HCT116 (cell line): ENCODE results near the gene TNNC1. TPM values are rescaled to one million over a fixed set of nuclear protein-coding genes. Genes with fewer than 3 reads are reported as not detected.

Experiments used
- ATAC-seq: fragments of 200-7000 bp; cut with Tn5 transposase; 2 replicates; pipeline ENCODE4 v1.9.1; 2020; ENCODE audit warnings: mild to moderate bottlenecking, moderate library complexity
- BruUV-seq: library from RNA; stranded (reverse); fragments of 400-500 nt; replicated peaks from 2 replicates; lab custom pipeline; 2021; lab: Mats Ljungman, UMichigan
- CTCF ChIA-PET: fragments of 300-600 bp; sonication (Branson Sonifier 250); formaldehyde crosslinking; loops from one replicate; lab custom pipeline; 2021; ENCODE audit warnings: antibody characterized with exemption; lab: Charles Lee
- POLR2A ChIA-PET: fragments of 300-600, 350-600 bp; sonication (Branson Sonifier 250); formaldehyde crosslinking; loops from one replicate; lab custom pipeline; 2021; ENCODE audit warnings: antibody characterized with exemption; lab: Charles Lee
- RAD21 ChIA-PET, 2 experiments: fragments of 300-600 bp; sonication (Branson Sonifier 250); formaldehyde crosslinking; loops; one replicate each; lab custom pipeline; 2023; ENCODE audit warnings: low total read pairs in 2 of 2; ENCODE audit not compliant: uncharacterized antibody in 2 of 2, unreplicated experiment in 2 of 2, low non-redundant PET in 1 of 2; lab: Charles Lee
- DNase-seq: peaks from one replicate; pipeline ENCODE4 v3.0.0-alpha.2; 2010; ENCODE audit warnings: low read depth, low spot score
- H2AFZ ChIP-seq: fragments of 200-600 bp; shearing (Covaris generic), sonication (generic); 2 replicates; pipeline ENCODE4 v1.6.1; 2017; ENCODE audit warnings: low read depth, mixed run types, mixed read lengths, antibody characterized with exemption, low read length; ENCODE audit not compliant: poor library complexity, severe bottlenecking
- H3K27ac ChIP-seq: 2 replicates; pipeline ENCODE4 v1.5.1; 2012; ENCODE audit warnings: low read depth, low read length
- H3K27me3 ChIP-seq: fragments of 200-600 bp; sonication (generic); 2 replicates; pipeline ENCODE4 v1.6.1; 2016; ENCODE audit warnings: mixed run types, low read length, mixed read lengths; ENCODE audit not compliant: insufficient read depth
- H3K36me3 ChIP-seq, 2 experiments: fragments of 200-500 bp in 1 of 2; fragments of 200-600 bp in 1 of 2; sonication (Bioruptor generic) in 1 of 2; sonication (generic) in 1 of 2; 2 replicates each; pipeline versions ENCODE4 v1.5.1 to v1.6.1; 2014 to 2016; ENCODE audit warnings: low read length in 2 of 2, inconsistent platforms in 1 of 2, mixed read lengths in 1 of 2, mixed run types in 1 of 2; ENCODE audit not compliant: insufficient read depth in 2 of 2, control insufficient read depth in 1 of 2
- H3K4me1 ChIP-seq, 2 experiments: fragments of 200-600 bp in 1 of 2; sonication (generic) in 1 of 2; 2 replicates each; pipeline versions ENCODE4 v1.5.1 to v1.6.1; 2012 to 2017; ENCODE audit warnings: low read length in 2 of 2, inconsistent platforms in 1 of 2, mild to moderate bottlenecking in 1 of 2, mixed read lengths in 1 of 2, mixed run types in 1 of 2, moderate library complexity in 1 of 2; ENCODE audit not compliant: insufficient read depth in 2 of 2, control insufficient read depth in 1 of 2
- H3K4me2 ChIP-seq: fragments of 200-600 bp; sonication (generic); 2 replicates; pipeline ENCODE4 v1.6.1; 2017; ENCODE audit warnings: mixed run types, low read length, mixed read lengths
- H3K4me3 ChIP-seq, 2 experiments: fragments of 200-600 bp in 1 of 2; sonication (generic) in 1 of 2; replicated peaks in 1 of 2; 2 replicates each; pipeline ENCODE4 v1.5.1; 2011 to 2016; ENCODE audit warnings: low read length in 2 of 2, control low read depth in 1 of 2, low read depth in 1 of 2, mild to moderate bottlenecking in 1 of 2, mixed read lengths in 1 of 2, mixed run types in 1 of 2
- H3K79me2 ChIP-seq: fragments of 200-600 bp; sonication (generic); 2 replicates; pipeline ENCODE4 v1.6.1; 2017; ENCODE audit warnings: mild to moderate bottlenecking, mixed run types, low read length, moderate library complexity, mixed read lengths; ENCODE audit not compliant: insufficient read depth
- H3K9ac ChIP-seq: fragments of 200-600 bp; sonication (generic); 2 replicates; pipeline ENCODE4 v1.6.1; 2016; ENCODE audit warnings: low read length, mixed read lengths
- H3K9me2 ChIP-seq: fragments of 200-600 bp; sonication (generic), shearing (Covaris generic); 2 replicates; pipeline ENCODE4 v1.6.1; 2017; ENCODE audit warnings: mixed run types, mild to moderate bottlenecking, moderate library complexity; ENCODE audit not compliant: insufficient read depth
- H3K9me3 ChIP-seq, 2 experiments: fragments of 200-500 bp in 1 of 2; fragments of 200-600 bp in 1 of 2; sonication (Bioruptor generic) in 1 of 2; sonication (generic) in 1 of 2; 2 replicates each; pipeline ENCODE4 v1.6.1; 2014 to 2017; ENCODE audit warnings: low read length in 2 of 2, mixed read lengths in 2 of 2, inconsistent platforms in 1 of 2, low read depth in 1 of 2, mild to moderate bottlenecking in 1 of 2, mixed run types in 1 of 2, moderate library complexity in 1 of 2; ENCODE audit not compliant: control insufficient read depth in 1 of 2, insufficient read depth in 1 of 2
- H4K20me1 ChIP-seq: fragments of 200-600 bp; sonication (generic), shearing (Covaris generic); 2 replicates; pipeline ENCODE4 v1.6.1; 2017; ENCODE audit warnings: mixed run types, mild to moderate bottlenecking, moderate library complexity; ENCODE audit not compliant: insufficient read depth
- CBX3 ChIP-seq: IDR thresholded peaks from 2 replicates; pipeline ENCODE4 v1.6.1; 2012; ENCODE audit warnings: low read depth
- CEBPB ChIP-seq: IDR thresholded peaks from 2 replicates; pipeline ENCODE4 v1.6.1; 2012; ENCODE audit warnings: low read depth
- ELF1 ChIP-seq: IDR thresholded peaks from 2 replicates; pipeline ENCODE4 v1.6.1; 2012; ENCODE audit warnings: low read depth, borderline replicate concordance
- EZH2 ChIP-seq: fragments of 200-600 bp; sonication (generic); IDR thresholded peaks from 2 replicates; pipeline ENCODE4 v1.6.1; 2017; ENCODE audit warnings: antibody characterized with exemption, mixed run types
- EZH2phosphoT487 ChIP-seq: fragments of 200-600 bp; IDR thresholded peaks from 2 replicates; pipeline ENCODE4 v1.6.1; 2018; ENCODE audit warnings: antibody characterized with exemption, borderline replicate concordance
- JUND ChIP-seq: IDR thresholded peaks from 2 replicates; pipeline ENCODE4 v1.6.1; 2012
- MAX ChIP-seq: IDR thresholded peaks from 2 replicates; pipeline ENCODE4 v1.6.1; 2012
- POLR2A ChIP-seq: IDR thresholded peaks from 2 replicates; pipeline ENCODE4 v1.7.0; 2011; ENCODE audit warnings: borderline replicate concordance; ENCODE audit not compliant: insufficient read depth, insufficient read length; ENCODE audit errors: extremely low read depth
- POLR2AphosphoS5 ChIP-seq: IDR thresholded peaks from 2 replicates; pipeline ENCODE4 v1.6.1; 2011; ENCODE audit warnings: mild to moderate bottlenecking, low read depth, low read length, moderate library complexity
- RAD21 ChIP-seq: IDR thresholded peaks from 2 replicates; pipeline ENCODE4 v1.6.1; 2012; ENCODE audit warnings: low read depth, mild to moderate bottlenecking
- SIN3A ChIP-seq: IDR thresholded peaks from 2 replicates; pipeline ENCODE4 v1.6.1; 2012; ENCODE audit warnings: low read depth
- SP1 ChIP-seq: IDR thresholded peaks from 2 replicates; pipeline ENCODE4 v1.6.1; 2012; ENCODE audit warnings: low read depth
- SRF ChIP-seq: IDR thresholded peaks from 2 replicates; pipeline ENCODE4 v1.6.1; 2012; ENCODE audit warnings: low read depth
- TCF7L2 ChIP-seq: IDR thresholded peaks from 2 replicates; pipeline ENCODE4 v1.7.0; 2011; ENCODE audit warnings: borderline replicate concordance, inconsistent platforms; ENCODE audit not compliant: insufficient read depth, insufficient read length; ENCODE audit errors: extremely low read depth
- ZFX ChIP-seq: fragments of 450-650 bp; IDR thresholded peaks from 2 replicates; pipeline ENCODE4 v1.6.1; 2017
- ZNF274 ChIP-seq: fragments of 200-500 bp; sonication (Bioruptor generic); IDR thresholded peaks from 2 replicates; pipeline ENCODE4 v1.6.1; 2014; ENCODE audit warnings: mild to moderate bottlenecking, low read depth, low read length, inconsistent platforms
- intact Hi-C: fragments of 100-400 bp; cut with micrococcal nuclease; formaldehyde crosslinking; loops from 2 replicates; pipeline ENCODE4 v1.10.0; 2022
- total RNA-seq: library from RNA; stranded (reverse); gene quantifications from one replicate; pipeline ENCODE4 v1.2.1, GENCODE V29; 2021; ENCODE audit not compliant: unreplicated experiment

TNNC1 gene
- total RNA-seq, 1 experiment from 2014 or later: 2.2 TPM

GRCh38 chr3:52479877-52480575 lies 26.2 kb upstream of the TNNC1 start:
- CTCF ChIA-PET: no interaction called here
- ATAC-seq: no peak

GRCh38 chr3:52479037-52479876 lies 25.4 kb upstream of the TNNC1 start:
- Histone ChIP-seq H3K36me3 (peaks cover 41 to 43% of the 10 kb centered on the region in 2 experiments; a peak in 3 of 4 replicates), H3K79me2 (no peaks in the 10 kb centered on the region), H3K9me2 (no peaks in the 10 kb centered on the region), H4K20me1 (no peaks in the 10 kb centered on the region), H3K9ac (no peak overlapping the region), H3K4me3 (no peak overlapping the region), H3K4me1 (no peaks in the 10 kb centered on the region), H3K27me3 (no peaks in the 10 kb centered on the region), H2AFZ (no peak overlapping the region), H3K9me3 (no peaks in the 10 kb centered on the region), H3K4me2 (no peak overlapping the region), H3K27ac (no peak overlapping the region)
- no TSS peak for BruUV-seq
- ChIA-PET POLR2A (no interaction called here), RAD21 (no interaction called here), CTCF (no interaction called here)
- intact Hi-C loops: loop anchor here (10.0 kb wide), 1 partner anchor 596 kb away; no protein-coding TSS in a partner anchor
- ATAC-seq (no peak), DNase-seq (no peak)
- TF ChIP-seq ZFX (no peak), POLR2A (no peak), ELF1 (no peak), JUND (no peak), SRF (no peak), TCF7L2 (no peak), EZH2 (no peak), SP1 (no peak), SIN3A (no peak), EZH2phosphoT487 (no peak), CBX3 (no peak), ZNF274 (no peak), RAD21 (no peak), MAX (no peak), CEBPB (no peak), POLR2AphosphoS5 (no peak)

More at GRCh38 chr3:52479877-52480575, 26.2 kb upstream of the TNNC1 start:
- no peak for TF ChIP-seq RAD21
- no peak for TF ChIP-seq SRF
- no peak for TF ChIP-seq ZFX
- no peak for TF ChIP-seq EZH2phosphoT487
- no peak for TF ChIP-seq CEBPB
- TF ChIP-seq ZNF274: no peak
- no peak for TF ChIP-seq TCF7L2
- TF ChIP-seq SP1: no peak
- no peak for TF ChIP-seq CBX3
- TF ChIP-seq, all 23 proteins: peak for 0
- ChIA-PET POLR2A (no interaction called here), RAD21 (no interaction called here)
- H3K9ac ChIP-seq: no peak overlapping the region
- intact Hi-C loops: loop anchor here (10.0 kb wide), 1 partner anchor 595 kb away; no protein-coding TSS in a partner anchor
- H3K27me3 ChIP-seq: no peaks in the 10 kb centered on the region
- H4K20me1 ChIP-seq: no peaks in the 10 kb centered on the region
- H3K4me3 ChIP-seq: no peak overlapping the region
- no peaks in the 10 kb centered on the region for H3K79me2 ChIP-seq
- no peaks in the 10 kb centered on the region for H3K9me3 ChIP-seq
- no TSS peak for BruUV-seq
- no peaks in the 10 kb centered on the region for H3K4me1 ChIP-seq
- DNase-seq: no peak
- no peak overlapping the region for H3K27ac ChIP-seq
- no peak overlapping the region for H2AFZ ChIP-seq
- H3K36me3 ChIP-seq: peaks cover 37 to 43% of the 10 kb centered on the region in 2 experiments; a peak in 3 of 4 replicates
- no peak overlapping the region for H3K4me2 ChIP-seq
- no peaks in the 10 kb centered on the region for H3K9me2 ChIP-seq
